ENCODE results near the gene C1RL. TPM values are rescaled to one million over a fixed set of nuclear protein-coding genes. Genes with fewer than 3 reads are reported as not detected.

C1RL gene
- total RNA-seq, 2 donors from 2014 or later, result 126 to 134 TPM

- Histone ChIP-seq H3K27me3 (replicated peaks; ENCODE audit: insufficient read depth) (no peaks in the 10 kb centered on the region), H3K36me3 (peaks cover 31% of the 10 kb centered on the region), H3K27ac (peak overlapping the region; percentile 84), H3K4me1 (ENCODE audit: control insufficient read depth in 1 of 2, low read depth in 2 of 2) (peaks cover 17 to 36% of the 10 kb centered on the region in 2 donors), H3K4me3 (peak overlapping the region; percentile 83), H3K9me3 (no peaks in the 10 kb centered on the region)
- TF ChIP-seq, protein P1, sequence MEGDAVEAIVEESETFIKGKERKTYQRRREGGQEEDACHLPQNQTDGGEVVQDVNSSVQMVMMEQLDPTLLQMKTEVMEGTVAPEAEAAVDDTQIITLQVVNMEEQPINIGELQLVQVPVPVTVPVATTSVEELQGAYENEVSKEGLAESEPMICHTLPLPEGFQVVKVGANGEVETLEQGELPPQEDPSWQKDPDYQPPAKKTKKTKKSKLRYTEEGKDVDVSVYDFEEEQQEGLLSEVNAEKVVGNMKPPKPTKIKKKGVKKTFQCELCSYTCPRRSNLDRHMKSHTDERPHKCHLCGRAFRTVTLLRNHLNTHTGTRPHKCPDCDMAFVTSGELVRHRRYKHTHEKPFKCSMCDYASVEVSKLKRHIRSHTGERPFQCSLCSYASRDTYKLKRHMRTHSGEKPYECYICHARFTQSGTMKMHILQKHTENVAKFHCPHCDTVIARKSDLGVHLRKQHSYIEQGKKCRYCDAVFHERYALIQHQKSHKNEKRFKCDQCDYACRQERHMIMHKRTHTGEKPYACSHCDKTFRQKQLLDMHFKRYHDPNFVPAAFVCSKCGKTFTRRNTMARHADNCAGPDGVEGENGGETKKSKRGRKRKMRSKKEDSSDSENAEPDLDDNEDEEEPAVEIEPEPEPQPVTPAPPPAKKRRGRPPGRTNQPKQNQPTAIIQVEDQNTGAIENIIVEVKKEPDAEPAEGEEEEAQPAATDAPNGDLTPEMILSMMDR (IDR thresholded peaks at IDR 0.05), result no peak
- DNase-seq (ENCODE audit: low spot score), result no peak
- ATAC-seq (ENCODE audit: insufficient number of reproducible peaks, low FRiP score, low read depth), result no peak
These were observed 18.6 kb downstream of the C1RL start for GRCh38 chr12:7090222-7090998.

DNA sequence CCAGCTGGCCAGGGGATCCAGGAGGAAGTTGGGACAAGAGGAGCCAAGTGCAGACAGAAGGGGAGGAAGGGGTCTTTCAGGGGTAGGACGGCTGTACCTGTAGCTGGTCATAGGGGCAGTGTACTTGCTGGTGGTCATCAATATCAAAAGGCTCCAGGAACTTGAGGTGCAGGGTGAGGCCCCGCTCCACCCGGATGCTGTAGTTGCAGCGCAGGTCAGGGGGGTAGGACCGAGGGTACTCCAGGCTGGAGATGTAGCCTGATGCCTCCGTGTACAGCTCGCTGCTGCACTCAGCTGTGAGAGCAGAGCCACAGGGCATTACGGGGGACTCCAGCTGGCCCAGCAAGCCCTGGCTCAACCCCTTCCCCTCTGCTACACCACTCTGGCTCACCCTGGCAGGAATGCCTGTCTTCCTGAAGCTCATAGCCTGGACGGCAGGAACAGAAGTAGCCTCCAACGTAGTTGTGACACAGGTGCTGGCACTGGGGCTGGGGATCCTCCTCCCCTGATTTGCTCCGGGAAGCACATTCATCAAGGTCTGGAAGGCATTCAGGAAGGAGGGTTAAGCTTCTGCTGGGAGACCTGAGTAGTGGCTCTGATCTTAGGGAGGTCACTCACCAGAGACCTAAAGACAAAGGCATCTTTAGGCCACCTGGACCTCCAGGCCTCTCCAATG lies 19.7 kb downstream of the C1RL start:
- Histone ChIP-seq H3K4me1 (ENCODE audit: control insufficient read depth in 1 of 2, low read depth in 2 of 2) (peaks cover 17 to 36% of the 10 kb centered on the region in 2 donors), H3K27me3 (replicated peaks; ENCODE audit: insufficient read depth) (no peaks in the 10 kb centered on the region)

DNA sequence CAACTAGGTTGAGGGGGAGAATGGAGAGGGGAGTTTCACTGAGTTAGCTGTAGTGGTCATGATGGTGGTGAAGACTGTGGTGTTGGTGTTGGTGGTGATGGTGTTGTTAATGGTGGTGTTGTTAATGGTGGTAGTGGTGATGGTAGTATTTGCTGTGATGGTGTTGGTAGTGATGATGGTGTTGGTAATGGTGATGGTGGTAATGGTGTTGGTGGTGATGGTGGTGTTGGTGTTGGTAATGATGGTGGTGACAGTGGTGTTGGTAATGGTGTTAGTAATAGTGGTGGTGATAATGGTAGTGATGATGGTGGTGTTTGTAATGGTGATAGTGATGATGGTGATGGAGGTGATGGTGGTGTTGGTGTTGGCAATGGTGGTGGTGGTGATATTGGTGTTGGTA lies 25.9 kb downstream of the C1RL start:
- ATAC-seq (ENCODE audit: insufficient number of reproducible peaks, low FRiP score, low read depth) (peak; percentile 8), DNase-seq (ENCODE audit: low spot score) (no peak)
- Histone ChIP-seq H3K9me3 (no peaks in the 10 kb centered on the region), H3K27me3 (replicated peaks; ENCODE audit: insufficient read depth) (no peaks in the 10 kb centered on the region), H3K27ac (no peak overlapping the region), H3K4me1 (ENCODE audit: control insufficient read depth in 1 of 2, low read depth in 2 of 2) (peaks cover 14 to 19% of the 10 kb centered on the region in 2 donors), H3K4me3 (no peak overlapping the region), H3K36me3 (peaks cover 50% of the 10 kb centered on the region)
- TF ChIP-seq, protein P1 (IDR thresholded peaks at IDR 0.05), result no peak

More for the DNA sequence above, 19.7 kb downstream of the C1RL start:
- TF ChIP-seq, protein P1 (IDR thresholded peaks at IDR 0.05), result no peak
- Histone ChIP-seq H3K4me3 (peak overlapping the region; percentile 83), H3K36me3 (peaks cover 38% of the 10 kb centered on the region), H3K9me3 (no peaks in the 10 kb centered on the region), H3K27ac (peak overlapping the region; percentile 46 to 84)
- DNase-seq (ENCODE audit: low spot score) (no peak), ATAC-seq (ENCODE audit: insufficient number of reproducible peaks, low FRiP score, low read depth) (no peak)

DNA sequence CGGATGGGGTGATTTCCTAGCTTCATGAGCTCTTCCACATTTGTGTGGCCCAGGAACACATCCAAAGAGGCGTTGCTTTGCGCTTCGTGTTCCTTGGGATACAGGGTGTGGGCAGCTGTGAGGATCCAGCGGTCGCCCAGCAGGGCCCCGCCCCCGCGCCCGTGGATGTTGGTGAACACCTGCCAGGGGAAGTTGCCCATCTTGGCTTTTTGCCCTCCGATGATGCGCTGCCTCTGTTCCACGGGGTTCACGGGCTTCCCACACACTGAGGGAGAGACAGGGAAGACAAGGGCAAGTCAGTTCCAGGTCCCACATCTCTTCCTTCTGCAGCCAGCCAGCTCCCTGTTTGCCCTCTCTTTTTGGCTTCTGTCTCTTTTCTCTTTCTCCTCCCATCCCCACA lies 28.0 kb downstream of the C1RL start:
- no peak for ATAC-seq (ENCODE audit: insufficient number of reproducible peaks, low FRiP score, low read depth)
- Histone ChIP-seq H3K27ac (peak overlapping the region; percentile 44 to 86), H3K4me1 (ENCODE audit: control insufficient read depth in 1 of 2, low read depth in 2 of 2) (peaks cover 14 to 19% of the 10 kb centered on the region in 2 donors), H3K36me3 (peaks cover 39% of the 10 kb centered on the region), H3K9me3 (no peaks in the 10 kb centered on the region), H3K27me3 (replicated peaks; ENCODE audit: insufficient read depth) (no peaks in the 10 kb centered on the region), H3K4me3 (no peak overlapping the region)
- TF ChIP-seq, protein P1 (IDR thresholded peaks at IDR 0.05), result no peak
- DNase-seq (ENCODE audit: low spot score), result no peak

GRCh38 chr12:7079826-7080125 lies 29.2 kb downstream of the C1RL start:
- Histone ChIP-seq H3K4me3 (no peak overlapping the region), H3K27ac (peak overlapping the region; percentile 77 to 86), H3K27me3 (replicated peaks; ENCODE audit: insufficient read depth) (no peaks in the 10 kb centered on the region), H3K9me3 (no peaks in the 10 kb centered on the region), H3K4me1 (ENCODE audit: control insufficient read depth in 1 of 2, low read depth in 2 of 2) (peaks cover 14 to 19% of the 10 kb centered on the region in 2 donors), H3K36me3 (peaks cover 26% of the 10 kb centered on the region)
- TF ChIP-seq, protein P1 (IDR thresholded peaks at IDR 0.05), result no peak
- no peak for DNase-seq (ENCODE audit: low spot score)
- ATAC-seq (ENCODE audit: insufficient number of reproducible peaks, low FRiP score, low read depth), result no peak
